GM12865 (cell line): Measurements from ENCODE around the gene IFITM5.
"Not testable (repeated sequence)": the region's sequence is repeated elsewhere in the genome, so short reads cannot be mapped to it uniquely, and the experiment has no call there.

Source experiments
- DNase-seq: peaks from one replicate; pipeline ENCODE4 v3.0.0; 2010; ENCODE audit warnings: low read depth
- H3K4me3 ChIP-seq: 2 replicates; pipeline ENCODE4 v1.5.1; 2011; ENCODE audit warnings: mild to moderate bottlenecking, low read depth, low read length, control low read depth
- CTCF ChIP-seq: IDR thresholded peaks from 2 replicates; pipeline ENCODE4 v1.5.1; 2011; ENCODE audit warnings: low read length, control low read depth, low read depth, inconsistent platforms; ENCODE audit not compliant: insufficient read depth; ENCODE audit errors: missing control alignments

IFITM5 gene

GRCh38 chr11:312092-312816 is 12.9 kb upstream of the IFITM5 start:
- peak overlapping the region; percentile 74 for H3K4me3 ChIP-seq
- no peak for TF ChIP-seq CTCF
- DNase-seq: no peak

GRCh38 chr11:311013-311748 is 11.9 kb upstream of the IFITM5 start:
- DNase-seq: not testable (repeated sequence)
- H3K4me3 ChIP-seq: peak overlapping the region; percentile 35

GRCh38 chr11:309979-310572 is 10.8 kb upstream of the IFITM5 start:
- peak overlapping the region; percentile 64 for H3K4me3 ChIP-seq

GRCh38 chr11:308740-309665 is 9.7 kb upstream of the IFITM5 start:
- not testable (repeated sequence) for DNase-seq
- H3K4me3 ChIP-seq: peak overlapping the region; percentile 64

More at GRCh38 chr11:309979-310572, 10.8 kb upstream of the IFITM5 start:
- DNase-seq: not testable (repeated sequence)

GRCh38 chr11:307766-308708 is 8.7 kb upstream of the IFITM5 start, which contains the start of gene IFITM2:
Gene IFITM2, plus strand, starts transcription at chr11:307816. Its CDS starts 377 bp downstream, at chr11:308193.
- DNase-seq: peak; percentile 79
- TF ChIP-seq CTCF: peak; percentile 2
- H3K4me3 ChIP-seq: peak within 1 kb of the TSS; percentile 64

- no peak for DNase-seq
- no peak overlapping the region for H3K4me3 ChIP-seq
- no peak for TF ChIP-seq CTCF
Measured at GRCh38 chr11:306645-307371, 7.5 kb upstream of the IFITM5 start.

- H3K4me3 ChIP-seq: no peak overlapping the region
- DNase-seq: no peak
- no peak for TF ChIP-seq CTCF
Measured at GRCh38 chr11:305844-306211, 6.5 kb upstream of the IFITM5 start.
